Measurements from ENCODE around the gene KRCC1. TPM values are rescaled to one million over a fixed set of nuclear protein-coding genes. Genes with fewer than 3 reads are reported as not detected.

KRCC1 gene
- total RNA-seq, 2 experiments from 2014 or later = 3.0 to 3.2 TPM

GRCh38 chr2:88066543-88066942, 11.0 kb upstream of the KRCC1 start:
- no peaks in the 10 kb centered on the region for H3K9me3 Mint-ChIP-seq
- no peak overlapping the region for H3K4me3 ChIP-seq (ENCODE audit: low read length)
- H3K4me3 Mint-ChIP-seq = no peak overlapping the region
- DNase-seq (no peak), ATAC-seq (ENCODE audit: poor library complexity) (no peak)
- H3K36me3 ChIP-seq (ENCODE audit: insufficient read depth, low read length) = no peaks in the 10 kb centered on the region
- no peaks in the 10 kb centered on the region for H3K36me3 Mint-ChIP-seq (ENCODE audit: low read depth)
- ChIA-PET POLR2A (no interaction called here), CTCF (no interaction called here)
- no peaks in the 10 kb centered on the region for H3K4me1 Mint-ChIP-seq (ENCODE audit: low read depth)
- H3K27ac ChIP-seq (ENCODE audit: low read depth in 1 of 2, low read length in 2 of 2) = no peak overlapping the region
- no peaks in the 10 kb centered on the region for H3K27me3 ChIP-seq (ENCODE audit: control insufficient read depth in 1 of 2, insufficient read depth in 2 of 2, low read length in 2 of 2)
- no peak for TF ChIP-seq CTCF (IDR thresholded peaks at IDR 0.05)
- intact Hi-C loops (cut with DNase I, micrococcal nuclease) = no loop called here
- no peaks in the 10 kb centered on the region for H3K9me3 ChIP-seq (ENCODE audit: control insufficient read depth in 1 of 2, insufficient read depth in 1 of 2, low read length in 2 of 2)
- H3K27ac Mint-ChIP-seq = no peak overlapping the region
- no peaks in the 10 kb centered on the region for H3K4me1 ChIP-seq (ENCODE audit: insufficient read depth, low read length)
- no peaks in the 10 kb centered on the region for H3K27me3 Mint-ChIP-seq

GRCh38 chr2:88061295-88061694, 5.7 kb upstream of the KRCC1 start:
- ATAC-seq (ENCODE audit: poor library complexity) (no peak), DNase-seq (no peak)
- TF ChIP-seq CTCF (IDR thresholded peaks at IDR 0.05) = no peak
- intact Hi-C loops (cut with DNase I, micrococcal nuclease) = no loop called here
- Mint-ChIP-seq H3K27me3 (no peaks in the 10 kb centered on the region), H3K9me3 (no peaks in the 10 kb centered on the region), H3K4me3 (no peak overlapping the region), H3K27ac (no peak overlapping the region), H3K36me3 (ENCODE audit: low read depth) (no peaks in the 10 kb centered on the region), H3K4me1 (ENCODE audit: low read depth) (peaks cover 20% of the 10 kb centered on the region)
- no peak overlapping the region for H3K27ac ChIP-seq (ENCODE audit: low read depth in 1 of 2, low read length in 2 of 2)
- H3K9me3 ChIP-seq (ENCODE audit: control insufficient read depth in 1 of 2, insufficient read depth in 1 of 2, low read length in 2 of 2) = no peaks in the 10 kb centered on the region
- CTCF ChIA-PET = interaction anchor here (0.9 to 2.3 kb wide), 9 partner anchors 10 to 73 kb away, joined by 3 to 12 read pairs (median 4); no protein-coding TSS in a partner anchor
- no peaks in the 10 kb centered on the region for H3K27me3 ChIP-seq (ENCODE audit: control insufficient read depth in 1 of 2, insufficient read depth in 2 of 2, low read length in 2 of 2)
- H3K4me1 ChIP-seq (ENCODE audit: insufficient read depth, low read length) = peaks cover 1% of the 10 kb centered on the region
- POLR2A ChIA-PET = interaction anchor here (1.6 kb wide), 1 partner anchor 98 kb away, joined by 11 read pairs; no protein-coding TSS in a partner anchor
- H3K36me3 ChIP-seq (ENCODE audit: insufficient read depth, low read length) = no peaks in the 10 kb centered on the region
- no peak overlapping the region for H3K4me3 ChIP-seq (ENCODE audit: low read length)

GRCh38 chr2:88060907-88061275, 5.3 kb upstream of the KRCC1 start:
- Mint-ChIP-seq H3K36me3 (ENCODE audit: low read depth) (no peaks in the 10 kb centered on the region), H3K4me1 (ENCODE audit: low read depth) (peaks cover 24% of the 10 kb centered on the region), H3K4me3 (no peak overlapping the region), H3K27ac (no peak overlapping the region), H3K9me3 (no peaks in the 10 kb centered on the region), H3K27me3 (no peaks in the 10 kb centered on the region)
- CTCF ChIA-PET = interaction anchor here (0.9 to 2.3 kb wide), 15 partner anchors 9 to 99 kb away, joined by 3 to 26 read pairs (median 4); no protein-coding TSS in a partner anchor
- Histone ChIP-seq H3K36me3 (ENCODE audit: insufficient read depth, low read length) (no peaks in the 10 kb centered on the region), H3K27me3 (ENCODE audit: control insufficient read depth in 1 of 2, insufficient read depth in 2 of 2, low read length in 2 of 2) (no peaks in the 10 kb centered on the region), H3K4me3 (ENCODE audit: low read length) (no peak overlapping the region), H3K4me1 (ENCODE audit: insufficient read depth, low read length) (peaks cover 5% of the 10 kb centered on the region), H3K9me3 (ENCODE audit: control insufficient read depth in 1 of 2, insufficient read depth in 1 of 2, low read length in 2 of 2) (no peaks in the 10 kb centered on the region), H3K27ac (ENCODE audit: low read depth in 1 of 2, low read length in 2 of 2) (no peak overlapping the region)
- DNase-seq (no peak), ATAC-seq (ENCODE audit: poor library complexity) (no peak)
- POLR2A ChIA-PET = interaction anchor here (1.0 to 1.6 kb wide), 3 partner anchors 13 to 99 kb away, joined by 3 to 11 read pairs (median 4); partner anchors contain the start of gene RNU2-63P
- intact Hi-C loops (cut with DNase I, micrococcal nuclease) = loop anchor here (1.0 kb wide), 1 partner anchor 99 kb away; no protein-coding TSS in a partner anchor
- no peak for TF ChIP-seq CTCF (IDR thresholded peaks at IDR 0.05)

All from CD4-positive, alpha-beta T cell (primary cell).